ENCODE measurements around the gene AHDC1.
A peak's percentile ranks its signal among the peaks of the same experiment; 100 is the strongest.

The AHDC1 gene

DNA sequence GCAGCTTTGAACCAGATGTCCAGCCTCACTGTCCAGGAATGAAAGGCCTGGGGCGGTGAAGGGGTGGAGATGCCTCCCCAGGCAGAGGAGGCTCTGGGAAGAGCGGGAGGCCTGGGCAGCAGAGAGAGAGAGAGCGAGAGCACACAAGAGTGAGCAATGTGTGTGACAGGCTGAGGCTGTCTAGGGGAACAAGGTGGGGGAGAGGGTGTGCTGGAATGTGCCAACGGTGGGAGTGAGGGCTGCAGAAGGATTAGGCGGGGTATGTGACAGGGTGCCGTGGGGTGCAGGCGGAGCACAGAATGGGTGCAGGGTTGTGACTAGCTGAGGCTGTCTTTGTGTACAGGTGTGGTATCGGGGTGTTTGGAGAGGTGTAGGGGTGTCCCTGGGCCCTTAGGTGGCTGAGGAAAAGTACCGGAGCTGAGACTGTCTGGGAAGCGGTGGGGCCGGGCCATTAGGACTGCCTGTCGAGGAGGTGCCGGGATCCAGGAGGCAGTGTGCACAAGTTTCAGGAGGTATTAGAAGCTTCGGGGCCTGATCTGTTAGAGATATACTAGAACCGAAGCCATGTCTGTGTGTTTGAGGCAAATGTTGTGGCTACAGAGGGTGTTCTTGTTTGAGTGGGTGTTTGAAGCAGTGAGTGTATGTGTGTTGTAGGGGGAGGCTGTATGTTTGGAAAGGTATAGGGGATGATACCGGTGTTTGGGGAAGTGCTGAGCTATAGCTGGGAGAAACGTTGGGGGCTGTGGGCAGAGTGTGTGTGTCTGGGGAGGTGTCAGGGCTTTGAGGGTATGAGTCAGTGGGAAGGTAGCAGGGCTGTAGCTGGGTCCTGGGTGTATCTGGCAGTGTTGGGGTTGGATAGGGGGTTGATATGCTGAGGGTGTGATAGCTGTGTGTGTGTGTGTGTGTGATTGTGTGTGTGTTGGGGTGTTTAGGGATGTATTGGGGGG, 9.1 kb downstream of the AHDC1 start:
- TF ChIP-seq, protein P1, sequence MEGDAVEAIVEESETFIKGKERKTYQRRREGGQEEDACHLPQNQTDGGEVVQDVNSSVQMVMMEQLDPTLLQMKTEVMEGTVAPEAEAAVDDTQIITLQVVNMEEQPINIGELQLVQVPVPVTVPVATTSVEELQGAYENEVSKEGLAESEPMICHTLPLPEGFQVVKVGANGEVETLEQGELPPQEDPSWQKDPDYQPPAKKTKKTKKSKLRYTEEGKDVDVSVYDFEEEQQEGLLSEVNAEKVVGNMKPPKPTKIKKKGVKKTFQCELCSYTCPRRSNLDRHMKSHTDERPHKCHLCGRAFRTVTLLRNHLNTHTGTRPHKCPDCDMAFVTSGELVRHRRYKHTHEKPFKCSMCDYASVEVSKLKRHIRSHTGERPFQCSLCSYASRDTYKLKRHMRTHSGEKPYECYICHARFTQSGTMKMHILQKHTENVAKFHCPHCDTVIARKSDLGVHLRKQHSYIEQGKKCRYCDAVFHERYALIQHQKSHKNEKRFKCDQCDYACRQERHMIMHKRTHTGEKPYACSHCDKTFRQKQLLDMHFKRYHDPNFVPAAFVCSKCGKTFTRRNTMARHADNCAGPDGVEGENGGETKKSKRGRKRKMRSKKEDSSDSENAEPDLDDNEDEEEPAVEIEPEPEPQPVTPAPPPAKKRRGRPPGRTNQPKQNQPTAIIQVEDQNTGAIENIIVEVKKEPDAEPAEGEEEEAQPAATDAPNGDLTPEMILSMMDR (IDR thresholded peaks at IDR 0.05; ENCODE audit: insufficient read depth, missing control alignments): no peak
- FAIRE-seq (no peak), DNase-seq (ENCODE audit: insufficient read length, low spot score) (no peak)

DNA sequence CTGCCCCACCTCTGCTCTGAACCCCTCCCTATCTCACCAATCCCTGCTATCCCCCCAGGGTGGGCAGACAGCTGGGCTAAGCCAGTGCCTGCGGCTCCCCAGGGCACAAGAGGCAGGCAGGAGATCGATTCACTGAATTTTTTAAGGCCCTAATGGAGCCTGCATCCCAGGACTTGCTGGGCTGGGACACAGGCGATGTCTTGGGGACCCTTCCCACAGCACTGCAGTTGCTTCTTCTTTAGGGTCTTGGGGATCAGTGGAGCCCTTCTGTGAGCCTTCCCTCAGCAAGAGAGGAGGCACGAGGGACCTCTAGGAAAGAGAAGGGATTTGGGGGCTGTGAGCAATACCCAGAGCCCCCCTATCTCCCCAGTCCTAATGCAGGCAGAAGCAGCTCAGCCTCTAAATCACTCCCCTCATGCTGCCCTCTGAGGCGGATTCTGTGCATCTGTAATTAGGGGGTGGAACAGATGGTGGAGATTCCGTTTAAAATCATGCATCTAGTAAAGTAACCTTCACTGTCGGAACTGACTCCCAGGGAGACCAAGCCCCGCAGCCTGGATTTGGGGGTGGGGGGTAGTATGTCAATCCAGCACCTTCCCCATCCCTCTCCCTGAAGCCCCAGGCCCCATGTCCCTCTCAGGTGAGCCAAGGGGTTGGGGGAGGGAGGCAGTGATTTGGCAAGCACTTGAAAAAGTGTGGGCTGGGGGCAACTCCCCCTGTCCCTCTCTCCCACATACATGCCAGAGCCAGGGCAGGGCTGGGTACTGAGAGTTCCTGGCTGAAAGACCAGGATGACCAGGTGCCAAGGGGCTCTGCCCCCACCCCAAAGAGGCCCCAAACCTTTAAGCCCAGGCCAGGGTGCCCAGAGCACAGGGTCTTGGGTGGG, 10.0 kb downstream of the AHDC1 start:
- TF ChIP-seq, protein P1 (IDR thresholded peaks at IDR 0.05; ENCODE audit: insufficient read depth, missing control alignments): no peak
- DNase-seq (ENCODE audit: insufficient read length, low spot score) (peak; percentile 80), FAIRE-seq (peak; percentile 63)

DNA sequence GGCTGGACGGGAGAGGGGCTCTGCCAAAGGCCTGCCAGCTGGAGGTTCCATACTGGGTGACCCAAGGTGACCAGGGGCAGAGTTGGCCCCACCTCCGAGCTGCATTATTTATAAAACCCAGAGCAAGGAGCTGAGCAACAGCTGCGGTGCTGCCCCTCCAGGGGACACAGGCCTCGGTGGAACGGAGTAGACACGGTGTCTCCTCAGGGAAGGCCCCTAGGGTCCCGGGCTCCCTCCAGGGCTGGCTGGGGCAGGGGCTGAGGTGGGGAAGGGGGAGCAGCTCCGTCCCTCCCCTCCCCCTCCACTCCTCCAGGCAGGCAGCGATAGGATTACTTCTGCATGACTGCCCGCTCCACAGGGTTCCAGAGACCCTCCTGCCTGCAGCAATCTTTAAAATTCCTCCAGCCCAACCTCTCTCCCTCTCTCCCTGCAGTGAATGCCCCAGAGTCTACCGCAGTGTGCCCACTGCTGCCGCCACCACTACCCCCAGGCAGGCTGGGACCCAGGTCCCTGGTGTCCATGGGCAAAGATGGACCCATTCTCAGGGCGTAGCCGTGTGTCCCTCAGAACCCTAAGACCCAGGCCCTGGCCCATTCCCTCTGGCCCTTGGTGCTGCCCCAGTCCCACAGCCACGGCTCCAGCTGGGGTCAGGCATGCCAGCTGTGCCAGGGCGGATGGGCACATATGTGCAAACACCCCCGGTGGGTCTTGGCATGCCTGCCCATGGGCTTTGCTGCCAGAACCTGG, 10.8 kb downstream of the AHDC1 start:
- FAIRE-seq (no peak), DNase-seq (ENCODE audit: insufficient read length, low spot score) (no peak)
- TF ChIP-seq, protein P1 (IDR thresholded peaks at IDR 0.05; ENCODE audit: insufficient read depth, missing control alignments): no peak

DNA sequence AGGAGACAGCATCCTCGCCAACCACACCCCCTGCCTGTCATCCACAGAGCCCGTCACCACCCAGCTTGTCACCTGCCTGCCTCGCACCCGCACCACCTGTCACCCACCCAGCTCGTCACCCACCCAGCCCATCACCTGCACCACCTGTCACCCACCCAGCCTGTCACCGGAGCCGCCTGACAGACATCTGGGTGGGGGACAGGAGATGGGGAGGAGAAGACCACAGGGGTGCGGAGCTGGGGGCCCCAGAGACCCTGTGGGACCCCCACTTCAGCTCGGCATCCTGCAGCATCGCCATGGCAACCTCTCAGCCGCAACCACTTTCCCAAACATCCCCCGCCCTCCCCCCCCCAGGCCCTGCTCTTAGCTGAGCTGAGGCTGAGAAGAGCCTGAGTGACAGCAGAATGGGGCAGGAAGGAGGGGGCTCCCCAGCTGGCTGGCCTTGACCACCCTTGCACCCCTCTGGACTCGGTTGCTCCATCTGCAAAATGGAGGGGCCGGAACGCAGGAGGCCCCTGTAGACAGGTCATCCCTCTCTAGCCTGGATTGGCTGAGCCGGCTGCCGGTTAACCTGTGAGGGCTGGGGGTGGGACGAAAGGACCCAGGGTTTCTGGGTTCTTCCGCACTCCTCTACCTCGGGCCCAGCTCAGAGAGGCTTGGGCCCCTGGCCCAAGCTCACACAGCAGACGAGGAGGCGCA, 11.6 kb downstream of the AHDC1 start:
- no peak for FAIRE-seq
- TF ChIP-seq, protein P1 (IDR thresholded peaks at IDR 0.05; ENCODE audit: insufficient read depth, missing control alignments): no peak
- no peak for DNase-seq (ENCODE audit: insufficient read length, low spot score)

DNA sequence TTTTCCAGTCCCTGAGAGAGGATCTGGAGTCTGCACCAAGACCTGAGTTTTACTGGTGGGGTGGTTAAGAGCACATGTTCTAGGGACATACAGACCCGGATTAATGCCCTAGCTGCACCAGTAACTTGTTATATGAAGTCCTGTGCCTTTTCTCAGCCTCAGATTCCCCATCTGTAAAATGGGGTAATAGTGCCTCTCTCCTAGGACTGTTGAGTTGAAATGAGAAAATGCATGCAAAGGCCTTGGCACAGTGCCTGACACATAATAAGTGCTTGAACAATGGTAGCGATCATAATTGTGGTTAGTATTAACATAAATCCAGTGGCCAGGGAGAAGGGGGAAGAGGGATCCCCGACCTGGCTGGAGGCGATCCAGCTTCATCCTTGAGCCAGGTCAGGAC, 12.3 kb downstream of the AHDC1 start:
- FAIRE-seq (no peak), DNase-seq (ENCODE audit: insufficient read length, low spot score) (no peak)
- TF ChIP-seq, protein P1 (IDR thresholded peaks at IDR 0.05; ENCODE audit: insufficient read depth, missing control alignments): no peak

DNA sequence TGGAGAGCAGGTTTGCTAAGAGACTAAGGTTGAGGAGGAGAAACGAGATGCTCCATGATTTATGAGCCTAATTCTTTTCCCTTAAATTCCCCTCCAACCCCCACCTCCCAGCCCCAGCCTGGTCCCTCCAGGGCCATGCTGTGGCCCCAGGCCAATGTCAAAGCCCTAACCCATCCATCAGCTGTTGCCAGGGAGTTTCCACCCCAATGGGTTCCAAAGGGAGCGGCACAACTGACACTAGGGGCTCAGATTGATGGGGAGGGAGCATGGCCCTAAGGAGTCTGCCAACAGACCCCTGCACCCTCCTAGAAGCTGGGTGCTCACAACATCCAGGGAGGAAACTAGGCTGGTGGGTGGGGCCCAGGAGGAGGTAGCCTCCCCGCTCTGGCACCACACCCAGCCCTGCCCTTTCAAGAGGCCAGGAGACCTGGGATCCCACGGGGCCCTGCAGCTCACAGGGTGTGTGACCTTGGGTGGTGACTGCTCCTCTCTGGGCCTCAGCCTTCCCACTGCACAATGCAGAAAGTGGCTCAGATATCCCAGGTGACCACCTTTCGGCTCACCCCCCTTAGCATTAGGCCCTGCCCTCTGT, 12.9 kb downstream of the AHDC1 start:
- no peak for DNase-seq (ENCODE audit: insufficient read length, low spot score)
- FAIRE-seq: no peak
- TF ChIP-seq, protein P1 (IDR thresholded peaks at IDR 0.05; ENCODE audit: insufficient read depth, missing control alignments): no peak
